Loucy (cell line): Measurements from ENCODE around the gene DACH1.

Experiments used
- CTCF ChIP-seq: fragments of 200-600 bp; sonication (generic); conservative IDR thresholded peaks from 2 replicates; pipeline ENCODE4 v1.5.1; 2014; ENCODE audit warnings: mild to moderate bottlenecking, antibody characterized with exemption, low read length
- EZH2phosphoT487 ChIP-seq: fragments of 200-600 bp; IDR thresholded peaks from 2 replicates; pipeline ENCODE4 v1.6.1; 2018; ENCODE audit warnings: antibody characterized with exemption, mild to moderate bottlenecking, moderate library complexity, borderline replicate concordance

- TF ChIP-seq CTCF (no peak), EZH2phosphoT487 (no peak)
Observed at GRCh38 chr13:71607575-71607974, 259.4 kb downstream of the DACH1 start.
